Measurements from ENCODE around the gene HOXB5.

DNA sequence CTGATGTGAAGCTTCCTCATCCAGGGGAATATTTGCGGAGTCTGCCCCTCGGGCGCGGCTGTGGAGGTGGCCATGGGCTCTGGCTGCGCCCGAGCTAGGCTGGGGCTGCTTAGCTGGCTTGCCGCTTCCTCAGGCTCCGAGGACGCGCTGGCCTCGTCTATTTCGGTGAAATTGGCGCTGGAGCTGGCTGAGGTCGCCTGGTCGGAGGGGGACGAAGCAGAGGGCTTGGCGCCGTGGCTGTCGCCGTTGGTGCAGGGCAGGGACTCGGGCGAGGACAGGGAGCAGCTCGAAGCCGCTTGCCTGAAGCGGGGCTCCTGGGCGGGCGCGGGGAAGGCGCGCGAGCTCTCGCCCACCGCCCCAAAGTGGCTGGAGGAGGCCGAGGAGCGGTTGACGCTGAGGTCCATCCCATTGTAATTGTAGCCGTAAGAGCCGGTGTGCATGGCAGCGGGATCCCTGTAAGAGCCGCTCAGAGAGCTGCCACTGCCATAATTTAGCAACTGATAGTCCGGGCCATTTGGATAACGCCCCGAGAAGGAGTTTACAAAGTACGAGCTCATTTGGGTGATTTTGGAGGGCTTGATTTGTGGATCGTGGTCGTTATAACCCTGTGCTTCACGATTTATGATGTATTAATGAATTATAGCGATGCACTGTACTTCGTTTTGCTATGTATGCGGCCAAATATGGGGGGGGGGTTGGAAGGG, at the start of gene HOXB5:
- TF ChIP-seq, protein P1, sequence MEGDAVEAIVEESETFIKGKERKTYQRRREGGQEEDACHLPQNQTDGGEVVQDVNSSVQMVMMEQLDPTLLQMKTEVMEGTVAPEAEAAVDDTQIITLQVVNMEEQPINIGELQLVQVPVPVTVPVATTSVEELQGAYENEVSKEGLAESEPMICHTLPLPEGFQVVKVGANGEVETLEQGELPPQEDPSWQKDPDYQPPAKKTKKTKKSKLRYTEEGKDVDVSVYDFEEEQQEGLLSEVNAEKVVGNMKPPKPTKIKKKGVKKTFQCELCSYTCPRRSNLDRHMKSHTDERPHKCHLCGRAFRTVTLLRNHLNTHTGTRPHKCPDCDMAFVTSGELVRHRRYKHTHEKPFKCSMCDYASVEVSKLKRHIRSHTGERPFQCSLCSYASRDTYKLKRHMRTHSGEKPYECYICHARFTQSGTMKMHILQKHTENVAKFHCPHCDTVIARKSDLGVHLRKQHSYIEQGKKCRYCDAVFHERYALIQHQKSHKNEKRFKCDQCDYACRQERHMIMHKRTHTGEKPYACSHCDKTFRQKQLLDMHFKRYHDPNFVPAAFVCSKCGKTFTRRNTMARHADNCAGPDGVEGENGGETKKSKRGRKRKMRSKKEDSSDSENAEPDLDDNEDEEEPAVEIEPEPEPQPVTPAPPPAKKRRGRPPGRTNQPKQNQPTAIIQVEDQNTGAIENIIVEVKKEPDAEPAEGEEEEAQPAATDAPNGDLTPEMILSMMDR (conservative IDR thresholded peaks at IDR 0.05 in 1 of 2, IDR thresholded peaks at IDR 0.05 in 1 of 2; ENCODE audit: extremely low read depth in 1 of 2, insufficient read depth in 1 of 2, low read depth in 1 of 2, low read length in 2 of 2) = no peak
- TF ChIP-seq EZH2 (IDR thresholded peaks at IDR 0.05; ENCODE audit: borderline replicate concordance, low read length) = no peak
